ENCODE data around the gene CHRNE.

DNA sequence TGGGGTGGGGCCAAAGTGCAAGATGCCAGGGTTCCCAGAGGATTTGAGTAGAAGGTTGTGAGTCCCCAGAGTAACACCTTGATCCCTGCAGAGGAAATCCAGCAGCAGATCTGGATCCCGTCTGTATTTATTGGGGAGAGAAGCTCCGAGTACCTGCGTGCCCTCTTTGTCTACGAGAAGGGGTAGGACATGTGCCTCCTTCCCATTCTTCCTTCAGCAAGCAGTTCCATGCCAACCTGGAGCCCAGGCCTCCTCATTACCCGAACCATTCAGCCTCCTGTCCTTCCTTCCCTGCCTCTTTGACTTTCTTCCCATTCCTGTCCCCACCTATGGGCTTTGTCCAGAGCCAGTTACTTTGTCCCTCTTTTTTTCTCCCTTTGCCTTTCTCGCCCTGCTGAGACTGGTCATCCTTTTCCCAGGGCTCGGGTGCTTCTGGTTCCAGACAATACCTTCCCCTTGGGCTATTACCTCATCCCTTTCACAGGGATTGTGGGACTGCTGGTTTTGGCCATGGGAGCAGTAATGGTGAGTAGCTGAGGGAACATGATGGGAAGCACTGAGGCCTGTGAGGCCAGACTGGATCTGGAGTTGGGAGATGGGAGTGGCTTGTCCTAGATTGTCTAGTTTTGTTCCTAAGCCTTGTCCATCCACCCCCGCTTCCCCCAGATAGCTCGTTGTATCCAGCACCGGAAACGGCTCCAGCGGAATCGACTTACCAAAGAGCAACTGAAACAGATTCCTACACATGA is 40.0 kb upstream of the CHRNE start:
- TF ChIP-seq GATA2 (IDR thresholded peaks at IDR 0.05; ENCODE audit: low read depth, low read length) (no peak), GATA3 (IDR thresholded peaks at IDR 0.05; ENCODE audit: low read depth, low read length) (no peak)
